ENCODE results near the gene ARHGEF6.

ARHGEF6 gene

GRCh38 chrX:136652822-136653723 is 127.7 kb downstream of the ARHGEF6 start:
- H3K79me2 ChIP-seq (ENCODE audit: insufficient read depth, low read length) = no peaks in the 10 kb centered on the region
- H3K36me3 ChIP-seq (ENCODE audit: low read length) = no peaks in the 10 kb centered on the region
- no peaks in the 10 kb centered on the region for H3K9me2 ChIP-seq (replicated peaks; ENCODE audit: insufficient read depth, low read length)
- no peaks in the 10 kb centered on the region for H3F3A ChIP-seq (ENCODE audit: insufficient read depth)
- H3K27ac ChIP-seq (ENCODE audit: low read depth, low read length) = no peak overlapping the region
- no peak for TF ChIP-seq CTCF (IDR thresholded peaks at IDR 0.05; ENCODE audit: insufficient read depth, low read length, poor library complexity, severe bottlenecking)
- TF ChIP-seq EZH2phosphoT487 (conservative IDR thresholded peaks at IDR 0.05; ENCODE audit: low read length) = no peak
- H4K20me1 ChIP-seq (ENCODE audit: low read depth, low read length) = no peaks in the 10 kb centered on the region
- H3K9me3 ChIP-seq (ENCODE audit: insufficient read depth, low read length) = no peaks in the 10 kb centered on the region
- H2AFZ ChIP-seq (ENCODE audit: low read depth, low read length, severe bottlenecking) = no peak overlapping the region
- H3K4me3 ChIP-seq (ENCODE audit: insufficient read depth, low read length, poor library complexity, severe bottlenecking) = no peak overlapping the region
- no peak overlapping the region for H3K9ac ChIP-seq (ENCODE audit: low read length)
- no peaks in the 10 kb centered on the region for H3K27me3 ChIP-seq (ENCODE audit: low read length)
- no peak overlapping the region for H3K4me2 ChIP-seq (ENCODE audit: low read depth, low read length, poor library complexity, severe bottlenecking)

GRCh38 chrX:136650811-136651210 is 129.9 kb downstream of the ARHGEF6 start:
- TF ChIP-seq CTCF (IDR thresholded peaks at IDR 0.05; ENCODE audit: insufficient read depth, low read length, poor library complexity, severe bottlenecking) (no peak), EZH2phosphoT487 (conservative IDR thresholded peaks at IDR 0.05; ENCODE audit: low read length) (no peak)

GRCh38 chrX:136647677-136648360 is 132.9 kb downstream of the ARHGEF6 start, which contains the start of gene CD40LG:
CD40LG (plus strand) TSS chrX:136648158; CDS start chrX:136648249, 91 bp downstream.
- H3K9me2 ChIP-seq (replicated peaks; ENCODE audit: insufficient read depth, low read length) = no peaks in the 10 kb centered on the region
- no peak within 1 kb of the TSS for H3K4me2 ChIP-seq (ENCODE audit: low read depth, low read length, poor library complexity, severe bottlenecking)
- H2AFZ ChIP-seq (ENCODE audit: low read depth, low read length, severe bottlenecking) = no peak within 1 kb of the TSS
- H3K36me3 ChIP-seq (ENCODE audit: low read length) = no peaks in the 10 kb centered on the region
- H3K9me3 ChIP-seq (ENCODE audit: insufficient read depth, low read length) = no peaks in the 10 kb centered on the region
- no peaks in the 10 kb centered on the region for H3K79me2 ChIP-seq (ENCODE audit: insufficient read depth, low read length)
- no peaks in the 10 kb centered on the region for H3F3A ChIP-seq (ENCODE audit: insufficient read depth)
- no peak for TF ChIP-seq CTCF (IDR thresholded peaks at IDR 0.05; ENCODE audit: insufficient read depth, low read length, poor library complexity, severe bottlenecking)
- no peak for TF ChIP-seq EZH2phosphoT487 (conservative IDR thresholded peaks at IDR 0.05; ENCODE audit: low read length)
- no peaks in the 10 kb centered on the region for H3K27me3 ChIP-seq (ENCODE audit: low read length)
- no peaks in the 10 kb centered on the region for H4K20me1 ChIP-seq (ENCODE audit: low read depth, low read length)
- no peak within 1 kb of the TSS for H3K9ac ChIP-seq (ENCODE audit: low read length)
- no peak within 1 kb of the TSS for H3K27ac ChIP-seq (ENCODE audit: low read depth, low read length)
- H3K4me3 ChIP-seq (ENCODE audit: insufficient read depth, low read length, poor library complexity, severe bottlenecking) = no peak within 1 kb of the TSS

More at GRCh38 chrX:136650811-136651210, 129.9 kb downstream of the ARHGEF6 start:
- no peak overlapping the region for H2AFZ ChIP-seq (ENCODE audit: low read depth, low read length, severe bottlenecking)
- H3K27me3 ChIP-seq (ENCODE audit: low read length) = no peaks in the 10 kb centered on the region
- H3K36me3 ChIP-seq (ENCODE audit: low read length) = no peaks in the 10 kb centered on the region
- no peaks in the 10 kb centered on the region for H3F3A ChIP-seq (ENCODE audit: insufficient read depth)
- no peak overlapping the region for H3K27ac ChIP-seq (ENCODE audit: low read depth, low read length)
- no peak overlapping the region for H3K4me3 ChIP-seq (ENCODE audit: insufficient read depth, low read length, poor library complexity, severe bottlenecking)
- H3K9me2 ChIP-seq (replicated peaks; ENCODE audit: insufficient read depth, low read length) = no peaks in the 10 kb centered on the region
- no peaks in the 10 kb centered on the region for H3K79me2 ChIP-seq (ENCODE audit: insufficient read depth, low read length)
- H3K9me3 ChIP-seq (ENCODE audit: insufficient read depth, low read length) = no peaks in the 10 kb centered on the region
- no peak overlapping the region for H3K9ac ChIP-seq (ENCODE audit: low read length)
- no peaks in the 10 kb centered on the region for H4K20me1 ChIP-seq (ENCODE audit: low read depth, low read length)
- H3K4me2 ChIP-seq (ENCODE audit: low read depth, low read length, poor library complexity, severe bottlenecking) = no peak overlapping the region
